Activated CD4-positive, alpha-beta memory T cell treated with anti-CD3 and anti-CD28 coated beads for 36 hours (primary cell): ENCODE data around the gene CHRM3. TPM values are rescaled to one million over a fixed set of nuclear protein-coding genes. Genes with fewer than 3 reads are reported as not detected.

ENCODE experiments used
- CTCF ChIA-PET: fragments of 350-600 bp; sonication (Branson Sonifier 250); formaldehyde crosslinking; loops from one replicate; lab custom pipeline; 2021; ENCODE audit warnings: antibody characterized with exemption, inconsistent platforms; lab: Charles Lee
- POLR2A ChIA-PET: fragments of 350-600 bp; sonication (Branson Sonifier 250); formaldehyde crosslinking; loops from one replicate; lab custom pipeline; 2021; ENCODE audit warnings: antibody characterized with exemption; lab: Charles Lee
- DNase-seq: peaks from one replicate; pipeline ENCODE4 v3.0.0-alpha.2; 2020
- H3K27ac Mint-ChIP-seq: one replicate; pipeline ENCODE4 v1.8.0; 2021; ENCODE audit warnings: mixed read lengths
- H3K27me3 Mint-ChIP-seq: one replicate; pipeline ENCODE4 v1.8.0; 2021; ENCODE audit warnings: mixed read lengths
- H3K36me3 Mint-ChIP-seq: one replicate; pipeline ENCODE4 v1.8.0; 2021; ENCODE audit warnings: mixed read lengths
- H3K4me1 Mint-ChIP-seq: one replicate; pipeline ENCODE4 v1.8.0; 2021; ENCODE audit warnings: low read depth, mixed read lengths
- H3K4me3 Mint-ChIP-seq: one replicate; pipeline ENCODE4 v1.8.0; 2021; ENCODE audit warnings: mild to moderate bottlenecking, mixed read lengths
- H3K9me3 Mint-ChIP-seq: one replicate; pipeline ENCODE4 v1.8.0; 2021; ENCODE audit warnings: mixed read lengths
- intact Hi-C: fragments of 100-400 bp; cut with micrococcal nuclease; formaldehyde crosslinking; loops from one replicate; pipeline ENCODE4 v1.15.1; 2023
- total RNA-seq, 2 experiments: library from RNA; stranded (reverse); gene quantifications; one replicate each; pipeline ENCODE4 v1.2.3, GENCODE V29; 2021

The CHRM3 gene
- under 1 TPM in 1 of 2 experiments, not detected in 1; 0.26 TPM for total RNA-seq

- ChIA-PET CTCF (no interaction called here), POLR2A (no interaction called here)
- Mint-ChIP-seq H3K9me3 (no peaks in the 10 kb centered on the region), H3K4me3 (peak within 1 kb of the TSS; percentile 68), H3K27ac (no peak within 1 kb of the TSS), H3K27me3 (peaks cover 53% of the 10 kb centered on the region), H3K4me1 (peaks cover 22% of the 10 kb centered on the region), H3K36me3 (no peaks in the 10 kb centered on the region)
- DNase-seq = peak; percentile 30
- intact Hi-C loops = no loop called here
Observed at GRCh38 chr1:239386453-239387303, at the start of gene CHRM3. Gene CHRM3 (plus strand): TSS chr1:239386568. CDS start chr1:239907452, 520,884 bp downstream.

GRCh38 chr1:239337799-239338430 lies 48.5 kb upstream of the CHRM3 start:
- H3K27me3 Mint-ChIP-seq = no peaks in the 10 kb centered on the region
- CTCF ChIA-PET = no interaction called here
- no peak for DNase-seq
- no peak overlapping the region for H3K27ac Mint-ChIP-seq
- POLR2A ChIA-PET = no interaction called here
- no peaks in the 10 kb centered on the region for H3K4me1 Mint-ChIP-seq
- H3K4me3 Mint-ChIP-seq = no peak overlapping the region
- H3K36me3 Mint-ChIP-seq = no peaks in the 10 kb centered on the region
- no peaks in the 10 kb centered on the region for H3K9me3 Mint-ChIP-seq
- intact Hi-C loops = no loop called here

GRCh38 chr1:239347776-239348175 lies 38.6 kb upstream of the CHRM3 start:
- Mint-ChIP-seq H3K27me3 (no peaks in the 10 kb centered on the region), H3K27ac (no peak overlapping the region), H3K36me3 (no peaks in the 10 kb centered on the region), H3K4me3 (no peak overlapping the region), H3K9me3 (no peaks in the 10 kb centered on the region), H3K4me1 (no peaks in the 10 kb centered on the region)
- no peak for DNase-seq
- intact Hi-C loops = no loop called here
- ChIA-PET POLR2A (no interaction called here), CTCF (no interaction called here)

GRCh38 chr1:239348635-239349353 lies 37.6 kb upstream of the CHRM3 start:
- Mint-ChIP-seq H3K27ac (no peak overlapping the region), H3K9me3 (no peaks in the 10 kb centered on the region), H3K27me3 (no peaks in the 10 kb centered on the region), H3K4me1 (no peaks in the 10 kb centered on the region), H3K36me3 (no peaks in the 10 kb centered on the region), H3K4me3 (no peak overlapping the region)
- ChIA-PET POLR2A (no interaction called here), CTCF (no interaction called here)
- DNase-seq = no peak
- intact Hi-C loops = no loop called here

- no peak overlapping the region for H3K4me3 Mint-ChIP-seq
- no peak for DNase-seq
- intact Hi-C loops = no loop called here
- H3K9me3 Mint-ChIP-seq = no peaks in the 10 kb centered on the region
- no peaks in the 10 kb centered on the region for H3K4me1 Mint-ChIP-seq
- POLR2A ChIA-PET = no interaction called here
- no peaks in the 10 kb centered on the region for H3K36me3 Mint-ChIP-seq
- CTCF ChIA-PET = no interaction called here
- H3K27me3 Mint-ChIP-seq = no peaks in the 10 kb centered on the region
- H3K27ac Mint-ChIP-seq = no peak overlapping the region
Observed at GRCh38 chr1:239349699-239350098, 36.7 kb upstream of the CHRM3 start.

- Mint-ChIP-seq H3K27ac (no peak overlapping the region), H3K4me3 (no peak overlapping the region), H3K4me1 (no peaks in the 10 kb centered on the region), H3K36me3 (no peaks in the 10 kb centered on the region), H3K9me3 (no peaks in the 10 kb centered on the region), H3K27me3 (peaks cover 5% of the 10 kb centered on the region)
- no peak for DNase-seq
- intact Hi-C loops = no loop called here
- POLR2A ChIA-PET = no interaction called here
- CTCF ChIA-PET = no interaction called here
Observed at GRCh38 chr1:239353536-239353935, 32.8 kb upstream of the CHRM3 start.

- ChIA-PET CTCF (no interaction called here), POLR2A (no interaction called here)
- Mint-ChIP-seq H3K4me3 (no peak overlapping the region), H3K27ac (no peak overlapping the region), H3K36me3 (no peaks in the 10 kb centered on the region), H3K27me3 (peaks cover 5% of the 10 kb centered on the region), H3K9me3 (no peaks in the 10 kb centered on the region), H3K4me1 (no peaks in the 10 kb centered on the region)
- intact Hi-C loops = no loop called here
- no peak for DNase-seq
Observed at GRCh38 chr1:239354231-239354630, 32.1 kb upstream of the CHRM3 start.

- H3K27me3 Mint-ChIP-seq = peaks cover 6% of the 10 kb centered on the region
- ChIA-PET POLR2A (no interaction called here), CTCF (no interaction called here)
- no peak overlapping the region for H3K27ac Mint-ChIP-seq
- no peaks in the 10 kb centered on the region for H3K36me3 Mint-ChIP-seq
- intact Hi-C loops = no loop called here
- H3K4me1 Mint-ChIP-seq = no peaks in the 10 kb centered on the region
- no peak for DNase-seq
- H3K9me3 Mint-ChIP-seq = no peaks in the 10 kb centered on the region
- no peak overlapping the region for H3K4me3 Mint-ChIP-seq
Observed at GRCh38 chr1:239357867-239358266, 28.5 kb upstream of the CHRM3 start.

GRCh38 chr1:239361403-239361802 lies 25.0 kb upstream of the CHRM3 start:
- H3K27me3 Mint-ChIP-seq = peaks cover 7% of the 10 kb centered on the region
- no peak for DNase-seq
- no peaks in the 10 kb centered on the region for H3K4me1 Mint-ChIP-seq
- H3K36me3 Mint-ChIP-seq = no peaks in the 10 kb centered on the region
- intact Hi-C loops = no loop called here
- no peak overlapping the region for H3K27ac Mint-ChIP-seq
- CTCF ChIA-PET = no interaction called here
- POLR2A ChIA-PET = no interaction called here
- no peak overlapping the region for H3K4me3 Mint-ChIP-seq
- no peaks in the 10 kb centered on the region for H3K9me3 Mint-ChIP-seq

- peaks cover 5% of the 10 kb centered on the region for H3K27me3 Mint-ChIP-seq
- intact Hi-C loops = no loop called here
- ChIA-PET CTCF (interaction anchor here (0.8 kb wide), 1 partner anchor 534 kb away, joined by 3 read pairs; no protein-coding TSS in a partner anchor), POLR2A (no interaction called here)
- no peaks in the 10 kb centered on the region for H3K36me3 Mint-ChIP-seq
- no peak overlapping the region for H3K4me3 Mint-ChIP-seq
- no peak overlapping the region for H3K27ac Mint-ChIP-seq
- H3K9me3 Mint-ChIP-seq = no peaks in the 10 kb centered on the region
- DNase-seq = no peak
- H3K4me1 Mint-ChIP-seq = no peaks in the 10 kb centered on the region
Observed at GRCh38 chr1:239363930-239364329, 22.4 kb upstream of the CHRM3 start.

GRCh38 chr1:239367196-239367810 lies 19.1 kb upstream of the CHRM3 start:
- intact Hi-C loops = no loop called here
- DNase-seq = no peak
- POLR2A ChIA-PET = no interaction called here
- no peak overlapping the region for H3K27ac Mint-ChIP-seq
- H3K9me3 Mint-ChIP-seq = no peaks in the 10 kb centered on the region
- H3K4me1 Mint-ChIP-seq = no peaks in the 10 kb centered on the region
- CTCF ChIA-PET = no interaction called here
- peaks cover 14% of the 10 kb centered on the region for H3K27me3 Mint-ChIP-seq
- H3K36me3 Mint-ChIP-seq = no peaks in the 10 kb centered on the region
- no peak overlapping the region for H3K4me3 Mint-ChIP-seq
